ENCODE data around the gene EFCAB11.

EFCAB11 gene

GRCh38 chr14:89869606-89870005 is 84.9 kb downstream of the EFCAB11 start:
- no peak for DNase-seq

- no peak for DNase-seq
These were observed 88.1 kb downstream of the EFCAB11 start for GRCh38 chr14:89866458-89866857.

GRCh38 chr14:89865153-89865552 is 89.4 kb downstream of the EFCAB11 start:
- DNase-seq: no peak

- DNase-seq: no peak
These were observed 91.7 kb downstream of the EFCAB11 start for GRCh38 chr14:89862856-89863255.

GRCh38 chr14:89861630-89862029 is 92.9 kb downstream of the EFCAB11 start:
- no peak for DNase-seq

- no peak for DNase-seq
These were observed 96.4 kb downstream of the EFCAB11 start for GRCh38 chr14:89858089-89858488.

- no peak for DNase-seq
These were observed 97.6 kb downstream of the EFCAB11 start for GRCh38 chr14:89856871-89857345.

- DNase-seq: no peak
These were observed 98.4 kb downstream of the EFCAB11 start for GRCh38 chr14:89855961-89856656.

GRCh38 chr14:89853936-89854693 is 100.4 kb downstream of the EFCAB11 start:
- no peak for DNase-seq

- no peak for DNase-seq
These were observed 103.4 kb downstream of the EFCAB11 start for GRCh38 chr14:89851106-89851505.

GRCh38 chr14:89849931-89850330 is 104.6 kb downstream of the EFCAB11 start:
- DNase-seq: no peak

GRCh38 chr14:89848165-89848564 is 106.4 kb downstream of the EFCAB11 start:
- no peak for DNase-seq

GRCh38 chr14:89845346-89845745 is 109.2 kb downstream of the EFCAB11 start:
- no peak for DNase-seq

- no peak for DNase-seq
These were observed 110.0 kb downstream of the EFCAB11 start for GRCh38 chr14:89844508-89844907.

GRCh38 chr14:89842837-89843236 is 111.7 kb downstream of the EFCAB11 start:
- DNase-seq: no peak

GRCh38 chr14:89841851-89842250 is 112.7 kb downstream of the EFCAB11 start:
- DNase-seq: no peak

- DNase-seq: no peak
These were observed 117.6 kb downstream of the EFCAB11 start for GRCh38 chr14:89836830-89837469.

- no peak for DNase-seq
These were observed 120.9 kb downstream of the EFCAB11 start for GRCh38 chr14:89833661-89834060.

- DNase-seq: no peak
These were observed 121.4 kb downstream of the EFCAB11 start for GRCh38 chr14:89833120-89833532.

- DNase-seq: no peak
These were observed 125.9 kb downstream of the EFCAB11 start for GRCh38 chr14:89828471-89829165.

GRCh38 chr14:89827265-89827664 is 127.3 kb downstream of the EFCAB11 start:
- no peak for DNase-seq

GRCh38 chr14:89826596-89826995 is 127.9 kb downstream of the EFCAB11 start:
- no peak for DNase-seq
